OCI-LY3 (cell line): ENCODE results near the gene PIP5K1C.

Experiments
- H2AFZ ChIP-seq: fragments of 200-600, 300-600 bp; shearing (Covaris generic); 2 replicates; pipeline ENCODE4 v1.6.0; 2014; ENCODE audit warnings: antibody characterized with exemption, low read depth, low read length
- H3K27ac ChIP-seq: fragments of 200-600, 300-600 bp; sonication (generic); 2 replicates; pipeline ENCODE4 v1.5.1; 2014; ENCODE audit warnings: mild to moderate bottlenecking, low read length, moderate library complexity, mixed read lengths
- H3K27me3 ChIP-seq: fragments of 200-600, 300-600 bp; sonication (generic); 2 replicates; pipeline ENCODE4 v1.6.1; 2014; ENCODE audit warnings: low read depth, low read length, mixed read lengths
- H3K36me3 ChIP-seq: fragments of 200-600, 300-600 bp; sonication (generic); replicated peaks from 2 replicates; pipeline ENCODE3; 2014; ENCODE audit warnings: low read depth, low read length, mixed read lengths
- H3K4me1 ChIP-seq: fragments of 300-600, 200-600 bp; sonication (generic); 2 replicates; pipeline ENCODE4 v1.6.1; 2014; ENCODE audit warnings: low read length, mixed read lengths
- H3K4me2 ChIP-seq: fragments of 200-600, 300-600 bp; sonication (generic); 2 replicates; pipeline ENCODE4 v1.6.1; 2014; ENCODE audit warnings: low read length, mixed read lengths
- H3K4me3 ChIP-seq: fragments of 300-600, 200-600 bp; sonication (generic); 2 replicates; pipeline ENCODE4 v1.5.1; 2014; ENCODE audit warnings: antibody characterized with exemption, mild to moderate bottlenecking, low read length, moderate library complexity
- H3K79me2 ChIP-seq: fragments of 300-600, 200-600 bp; shearing (Covaris generic); 2 replicates; pipeline ENCODE4 v1.6.1; 2014; ENCODE audit warnings: mild to moderate bottlenecking, low read length, mixed read lengths
- H3K9ac ChIP-seq: fragments of 300-600, 200-600 bp; shearing (Covaris generic); 2 replicates; pipeline ENCODE4 v1.6.0; 2014; ENCODE audit warnings: mild to moderate bottlenecking, low read length, moderate library complexity
- H3K9me3 ChIP-seq: fragments of 200-600, 300-600 bp; shearing (Covaris generic); 2 replicates; pipeline ENCODE4 v1.6.1; 2014; ENCODE audit warnings: low read length, mixed read lengths; ENCODE audit not compliant: insufficient read depth
- H4K20me1 ChIP-seq: fragments of 200-600, 300-600 bp; sonication (generic); 2 replicates; pipeline ENCODE4 v1.6.1; 2016; ENCODE audit warnings: low read length, mixed read lengths; ENCODE audit not compliant: insufficient read depth
- CTCF ChIP-seq: fragments of 200-600, 300-600 bp; sonication (generic); IDR thresholded peaks from 2 replicates; pipeline ENCODE4 v1.5.1; 2014; ENCODE audit warnings: antibody characterized with exemption, low read length, low read depth
- EZH2phosphoT487 ChIP-seq: fragments of 200-600 bp; shearing (Covaris generic); IDR thresholded peaks from 2 replicates; pipeline ENCODE4 v1.6.1; 2018; ENCODE audit warnings: antibody characterized with exemption, mixed run types, low read depth

PIP5K1C gene

GRCh38 chr19:3723883-3724282 lies 23.6 kb upstream of the PIP5K1C start:
- H3K4me1 ChIP-seq, result no peaks in the 10 kb centered on the region
- no peak overlapping the region for H3K4me2 ChIP-seq
- TF ChIP-seq CTCF (no peak), EZH2phosphoT487 (no peak)
- no peaks in the 10 kb centered on the region for H3K9me3 ChIP-seq
- no peak overlapping the region for H3K9ac ChIP-seq
- no peaks in the 10 kb centered on the region for H3K36me3 ChIP-seq
- H2AFZ ChIP-seq, result no peak overlapping the region
- H4K20me1 ChIP-seq, result no peaks in the 10 kb centered on the region
- H3K4me3 ChIP-seq, result no peak overlapping the region
- no peak overlapping the region for H3K27ac ChIP-seq
- peaks cover 13% of the 10 kb centered on the region for H3K27me3 ChIP-seq
- no peaks in the 10 kb centered on the region for H3K79me2 ChIP-seq

GRCh38 chr19:3723110-3723488 lies 22.8 kb upstream of the PIP5K1C start:
- Histone ChIP-seq H3K4me1 (no peaks in the 10 kb centered on the region), H3K4me3 (no peak overlapping the region), H3K27ac (no peak overlapping the region), H2AFZ (no peak overlapping the region), H3K9me3 (no peaks in the 10 kb centered on the region), H3K9ac (no peak overlapping the region), H3K4me2 (no peak overlapping the region), H3K79me2 (no peaks in the 10 kb centered on the region), H4K20me1 (no peaks in the 10 kb centered on the region), H3K36me3 (no peaks in the 10 kb centered on the region), H3K27me3 (peaks cover 13% of the 10 kb centered on the region)
- TF ChIP-seq EZH2phosphoT487, result no peak
- no peak for TF ChIP-seq CTCF

GRCh38 chr19:3722443-3723109 lies 22.3 kb upstream of the PIP5K1C start:
- no peak overlapping the region for H3K9ac ChIP-seq
- no peaks in the 10 kb centered on the region for H4K20me1 ChIP-seq
- H3K4me2 ChIP-seq, result no peak overlapping the region
- TF ChIP-seq CTCF (no peak), EZH2phosphoT487 (no peak)
- H3K9me3 ChIP-seq, result no peaks in the 10 kb centered on the region
- no peak overlapping the region for H3K27ac ChIP-seq
- no peaks in the 10 kb centered on the region for H3K79me2 ChIP-seq
- H3K36me3 ChIP-seq, result no peaks in the 10 kb centered on the region
- peaks cover 13% of the 10 kb centered on the region for H3K27me3 ChIP-seq
- no peak overlapping the region for H3K4me3 ChIP-seq
- no peaks in the 10 kb centered on the region for H3K4me1 ChIP-seq
- no peak overlapping the region for H2AFZ ChIP-seq

- Histone ChIP-seq H3K79me2 (no peaks in the 10 kb centered on the region), H3K9me3 (no peaks in the 10 kb centered on the region), H3K9ac (no peak overlapping the region), H3K4me3 (peak overlapping the region; percentile 14; the same call in 1 of the 2 replicates), H4K20me1 (no peaks in the 10 kb centered on the region), H3K4me2 (peak overlapping the region; percentile 23; the same call in 1 of the 2 replicates), H3K36me3 (no peaks in the 10 kb centered on the region), H2AFZ (no peak overlapping the region), H3K27me3 (peaks cover 13% of the 10 kb centered on the region), H3K4me1 (no peaks in the 10 kb centered on the region), H3K27ac (no peak overlapping the region)
- TF ChIP-seq CTCF, result no peak
- no peak for TF ChIP-seq EZH2phosphoT487
These were observed 21.7 kb upstream of the PIP5K1C start for GRCh38 chr19:3721887-3722442.
